HepG2 (cell line): ENCODE data around the gene RRAS. TPM values are rescaled to one million over a fixed set of nuclear protein-coding genes. Genes with fewer than 3 reads are reported as not detected.

ENCODE experiments used
- ATAC-seq: fragments of 200-7000 bp; cut with Tn5 transposase; 3 replicates; pipeline ENCODE4 v1.9.1; 2020; ENCODE audit warnings: mild to moderate bottlenecking, moderate library complexity
- BruUV-seq: library from RNA; stranded (reverse); fragments of 400-500 nt; replicated peaks from 2 replicates; lab custom pipeline; 2021; lab: Mats Ljungman, UMichigan
- CTCF ChIA-PET: fragments of 300-600 bp; formaldehyde crosslinking; extraction: SDS; loops from one replicate; lab custom pipeline; 2021; ENCODE audit warnings: low total read pairs, inconsistent platforms, low intra/inter-chr PET ratio; lab: Yijun Ruan, JAX
- POLR2A ChIA-PET: fragments of 350-600 bp; sonication (Branson Sonifier 250); formaldehyde crosslinking; loops from one replicate; lab custom pipeline; 2020; ENCODE audit warnings: antibody characterized with exemption, inconsistent platforms; lab: Yijun Ruan, JAX
- DNase-seq: peaks from one replicate; pipeline ENCODE4 v3.0.0-alpha.2; 2015; ENCODE audit warnings: low spot score
- FAIRE-seq: peaks from 3 replicates; lab custom pipeline; 2011; peaks lifted over from hg19 to GRCh38; lab: Jason Lieb, UNC
- H2AFZ ChIP-seq: one replicate; pipeline ENCODE4 v1.6.1; 2011; ENCODE audit warnings: low read length, inconsistent platforms
- H3K27ac ChIP-seq: fragments of 300-600 bp; 3 replicates; pipeline ENCODE4 v1.8.0; 2011; ENCODE audit warnings: mixed run types, mild to moderate bottlenecking, mixed read lengths, low read length, inconsistent platforms; ENCODE audit not compliant: insufficient read depth; ENCODE audit errors: extremely low read length
- H3K27me3 ChIP-seq, 2 experiments: fragments of 200-600 bp in 1 of 2; 2 replicates in 1 of 2; 3 replicates in 1 of 2; pipeline versions ENCODE4 v1.6.0 to v1.8.0; 2011; ENCODE audit warnings: low read length in 2 of 2, mild to moderate bottlenecking in 2 of 2, moderate library complexity in 2 of 2, inconsistent platforms in 1 of 2; ENCODE audit not compliant: insufficient read depth in 2 of 2, control insufficient read depth in 1 of 2
- H3K36me3 ChIP-seq, 2 experiments: fragments of 200-600 bp in 1 of 2; replicated peaks in 1 of 2; 2 replicates in 1 of 2; 3 replicates in 1 of 2; pipeline versions ENCODE4 v1.5.1 to v1.8.0; 2011; ENCODE audit warnings: low read length in 2 of 2, inconsistent platforms in 1 of 2; ENCODE audit not compliant: insufficient read depth in 2 of 2, control insufficient read depth in 1 of 2
- H3K4me1 ChIP-seq: 2 replicates; pipeline ENCODE4 v1.5.1; 2012; ENCODE audit warnings: low read length, inconsistent platforms; ENCODE audit not compliant: insufficient read depth
- H3K4me2 ChIP-seq: 2 replicates; pipeline ENCODE4 v1.6.0; 2011; ENCODE audit warnings: low read depth, low read length, inconsistent platforms
- H3K4me3 ChIP-seq, 3 experiments: fragments of 200-600 bp in 1 of 3; sonication (generic), shearing (Covaris generic) in 1 of 3; replicated peaks in 1 of 3; 2 replicates each; pipeline ENCODE4 v1.5.1; 2011 to 2016; ENCODE audit warnings: low read length in 3 of 3, inconsistent platforms in 2 of 3, low read depth in 2 of 3, mild to moderate bottlenecking in 2 of 3, control low read depth in 1 of 3, mixed read lengths in 1 of 3; ENCODE audit not compliant: insufficient read depth in 1 of 3
- H3K79me2 ChIP-seq: one replicate; pipeline ENCODE4 v1.6.1; 2011; ENCODE audit warnings: low read length, inconsistent platforms; ENCODE audit not compliant: insufficient read depth
- H3K9ac ChIP-seq: 2 replicates; pipeline ENCODE4 v1.6.0; 2011; ENCODE audit warnings: mild to moderate bottlenecking, low read depth, low read length, inconsistent platforms; ENCODE audit not compliant: insufficient read depth
- H3K9me3 ChIP-seq: 2 replicates; pipeline ENCODE4 v1.5.1; 2012; ENCODE audit warnings: mild to moderate bottlenecking, low read length
- H4K20me1 ChIP-seq: 2 replicates; pipeline ENCODE4 v1.6.0; 2011; ENCODE audit warnings: inconsistent platforms, mild to moderate bottlenecking, low read length, moderate library complexity; ENCODE audit not compliant: insufficient read depth
- ZBTB1 ChIP-seq: sonication (generic); formaldehyde crosslinking; IDR thresholded peaks from 2 replicates; pipeline ENCODE4 v1.4.0; 2020; ENCODE audit warnings: missing genetic modification reagents, borderline replicate concordance
- ZMYM3 ChIP-seq: sonication (generic); formaldehyde crosslinking; IDR thresholded peaks from 2 replicates; pipeline ENCODE4 v1.5.1; 2020; ENCODE audit warnings: mild to moderate bottlenecking, missing genetic modification reagents
- ZNF629 ChIP-seq: sonication (generic); formaldehyde crosslinking; conservative IDR thresholded peaks from 2 replicates; pipeline ENCODE4 v1.5.0; 2020; ENCODE audit warnings: missing genetic modification reagents
- ZNF670 ChIP-seq: sonication (generic); formaldehyde crosslinking; IDR thresholded peaks from 2 replicates; pipeline ENCODE4 v1.8.0; 2022; ENCODE audit warnings: mild to moderate bottlenecking, missing genetic modification reagents, borderline replicate concordance
- WGBS: methylation state at CpG from one replicate; pipeline ENCODE4 v1.1.6; 2017; ENCODE audit warnings: low lambda C conversion rate; 5-methylcytosine and 5-hydroxymethylcytosine counted together
- in situ Hi-C: cut with HindIII; loops from 2 replicates; pipeline ENCODE4 v1.10.0; 2017; ENCODE audit warnings: low pct_unique_long_range_greater_than_20kb; ENCODE audit not compliant: extremely low pct_ligation_motif_present
- intact Hi-C: fragments of 100-400 bp; cut with micrococcal nuclease; formaldehyde crosslinking; loops from one replicate; pipeline ENCODE4 v1.10.0; 2022; ENCODE audit not compliant: unreplicated experiment
- polyA plus RNA-seq, 8 experiments: library from polyadenylated mRNA; depleted of rRNA in 3 of 8; stranded (reverse) in 7 of 8; unstranded in 1 of 8; fragments of >200 nt; fragmentation: Illumina TruSeq in 4 of 8; extraction: Trizol in 4 of 8; gene quantifications; 2 replicates each; pipeline versions ENCODE4 v1.2.1 to v1.2.3, GENCODE V29; 2011 to 2016; ENCODE audit warnings: low read depth in 4 of 8, missing spikeins in 1 of 8, mixed read lengths in 1 of 8; ENCODE audit not compliant: insufficient read depth in 1 of 8
- total RNA-seq, 5 experiments: library from RNA; depleted of rRNA; stranded (reverse); fragments of >200 nt; fragmentation: Illumina TruSeq; extraction: Trizol; gene quantifications; 2 replicates each; pipeline ENCODE4 v1.2.3, GENCODE V29; 2016; ENCODE audit warnings: low read depth in 1 of 5

Gene RRAS
- total and polyA plus RNA-seq, 2 of the 13 experiments (the other 11 are each of a cell fraction or from before 2014, with no cell fraction given), result 1.5 to 12.0 TPM

GRCh38 chr19:49632576-49632975 lies 7.4 kb downstream of the RRAS start:
- intact Hi-C loops, result no loop called here
- FAIRE-seq, result no peak
- BruUV-seq, result no TSS peak
- in situ Hi-C loops, result no loop called here
- H4K20me1 ChIP-seq, result no peaks in the 10 kb centered on the region
- no peak overlapping the region for H3K27ac ChIP-seq
- no peak for DNase-seq
- peaks cover 10% of the 10 kb centered on the region; the same call in 1 of the 2 replicates for H3K4me1 ChIP-seq
- TF ChIP-seq ZMYM3 (CRISPR knock-in tag), result peak; percentile 18; the same call in 1 of the 2 replicates
- no peak for TF ChIP-seq ZNF670 (CRISPR knock-in tag)
- H3K4me2 ChIP-seq, result no peak overlapping the region
- 91% methylated on average over 5 of the region's 5 CpGs for WGBS
- CTCF ChIA-PET, result no interaction called here
- no peaks in the 10 kb centered on the region for H3K27me3 ChIP-seq
- no peak overlapping the region for H2AFZ ChIP-seq
- no peaks in the 10 kb centered on the region for H3K9me3 ChIP-seq
- H3K79me2 ChIP-seq, result no peaks in the 10 kb centered on the region
- H3K9ac ChIP-seq, result no peak overlapping the region
- POLR2A ChIA-PET, result interaction anchor here (1.0 kb wide), 1 partner anchor 8 kb away, joined by 5 read pairs; no protein-coding TSS in a partner anchor
- no peak overlapping the region for H3K4me3 ChIP-seq
- no peak for ATAC-seq
- no peaks in the 10 kb centered on the region for H3K36me3 ChIP-seq

- Histone ChIP-seq H2AFZ (no peak overlapping the region), H3K9ac (no peak overlapping the region), H3K79me2 (no peaks in the 10 kb centered on the region), H3K4me3 (no peak overlapping the region), H3K9me3 (no peaks in the 10 kb centered on the region), H4K20me1 (no peaks in the 10 kb centered on the region), H3K4me1 (peaks cover 10% of the 10 kb centered on the region; the same call in 1 of the 2 replicates), H3K27ac (no peak overlapping the region), H3K36me3 (peaks cover under 1 to 2% of the 10 kb centered on the region in 2 experiments; a peak in 1 of 5 replicates), H3K4me2 (no peak overlapping the region), H3K27me3 (no peaks in the 10 kb centered on the region)
- TF ChIP-seq ZBTB1 (CRISPR knock-in tag), result no peak
- peak; percentile 73 for TF ChIP-seq ZNF629 (CRISPR knock-in tag)
- BruUV-seq, result no TSS peak
- FAIRE-seq, result no peak
- no peak for DNase-seq
- intact Hi-C loops (loop anchor here (1.0 kb wide), 1 partner anchor 15 kb away; no protein-coding TSS in a partner anchor), in situ Hi-C loops (no loop called here)
- ChIA-PET CTCF (no interaction called here), POLR2A (interaction anchor here (1.0 kb wide), 1 partner anchor 9 kb away, joined by 5 read pairs; no protein-coding TSS in a partner anchor)
- 83% methylated on average over 19 of the region's 19 CpGs for WGBS
- ATAC-seq, result 0 out of 3 replicates have a peak, but pooled peaks have one; percentile 9
These were observed 8.2 kb downstream of the RRAS start for GRCh38 chr19:49631610-49632192.
